ENCODE results near the gene FOXC1.

DNA sequence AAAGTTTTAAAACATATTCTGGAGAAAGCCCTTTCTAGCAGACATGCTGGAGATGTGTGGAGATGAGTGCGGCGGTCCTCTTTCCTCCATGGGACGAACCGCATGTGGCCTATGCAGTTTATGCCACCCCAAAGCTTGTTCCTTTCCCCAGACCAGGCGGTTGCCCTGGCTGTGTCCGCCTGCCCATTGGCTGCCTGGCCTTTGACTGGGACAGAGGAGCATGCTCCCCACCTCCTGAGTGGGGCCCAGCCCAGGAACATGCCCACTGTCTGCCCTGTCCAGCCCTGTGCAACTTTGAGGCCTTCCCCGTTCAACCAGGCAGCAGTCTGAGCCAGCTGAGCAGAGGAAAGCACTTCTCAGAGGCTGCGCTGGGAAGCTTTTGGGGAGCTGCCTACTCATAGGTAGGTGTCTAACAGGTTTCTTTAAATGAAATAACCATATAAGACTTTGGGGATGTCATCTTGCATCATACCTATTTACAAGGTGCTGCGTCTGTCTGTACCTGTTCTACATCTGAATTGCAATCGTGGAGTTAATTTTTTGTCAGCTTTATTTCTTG lies 20.6 kb downstream of the FOXC1 start:
- TF ChIP-seq CREM (IDR thresholded peaks at IDR 0.05; ENCODE audit: low read depth) (no peak), NEUROD1 (IDR thresholded peaks at IDR 0.05; ENCODE audit: borderline replicate concordance, low read depth, low read length, partially characterized antibody) (no peak), POLR2AphosphoS5 (IDR thresholded peaks at IDR 0.05; ENCODE audit: control insufficient read depth, insufficient read depth, low read depth, low read length) (no peak), SMARCC2 (IDR thresholded peaks at IDR 0.05; ENCODE audit: low read depth) (no peak), SMC3 (conservative IDR thresholded peaks at IDR 0.05; ENCODE audit: insufficient read depth, low read depth, low read length) (no peak), NCOA2 (IDR thresholded peaks at IDR 0.05; ENCODE audit: partially characterized antibody in 2 of 2) (no peak)

All from K562 (cell line).